ENCODE measurements around the gene REM2.

The REM2 gene

GRCh38 chr14:22932146-22932545, 49.1 kb downstream of the REM2 start:
- no peak for DNase-seq

DNA sequence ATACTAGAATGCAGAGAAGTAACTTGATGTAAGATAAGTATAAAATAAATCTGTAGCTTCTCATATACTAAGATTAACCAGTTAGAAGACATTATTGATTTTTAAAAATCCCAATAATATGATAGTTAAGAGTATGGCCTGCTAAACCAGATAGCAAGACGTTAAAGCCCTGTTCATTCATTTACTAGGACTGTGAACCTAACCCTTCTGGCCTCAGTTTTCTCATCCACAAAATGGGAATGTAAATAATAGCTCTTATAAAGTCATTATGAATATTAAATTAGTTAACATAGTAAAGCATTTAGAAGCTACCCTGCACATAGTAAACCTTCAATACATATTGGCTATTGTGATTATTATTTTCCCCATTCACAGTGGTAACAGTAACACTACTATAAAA, 52.1 kb downstream of the REM2 start:
- no peak for DNase-seq

All from retina (tissue), 1 donor.